CD14-positive monocyte (primary cell): ENCODE data around the gene BRF1. TPM values are rescaled to one million over a fixed set of nuclear protein-coding genes. Genes with fewer than 3 reads are reported as not detected.

Experiments
- DNase-seq, 3 donors: peaks; one replicate each; pipeline ENCODE4 v3.0.0-alpha.2; 2011 to 2022
- H2AFZ ChIP-seq: 2 replicates; pipeline ENCODE4 v1.6.0; 2012; ENCODE audit warnings: mild to moderate bottlenecking, low read depth, low read length, inconsistent platforms; ENCODE audit not compliant: insufficient read depth, poor library complexity, severe bottlenecking
- H3K27ac ChIP-seq, 2 donors: 1 replicate in 1 of 2; 2 replicates in 1 of 2; pipeline ENCODE4 v1.5.1; 2012 to 2013; ENCODE audit warnings: low read length in 2 of 2, control low read depth in 1 of 2, inconsistent platforms in 1 of 2, low read depth in 1 of 2, mild to moderate bottlenecking in 1 of 2
- H3K27me3 ChIP-seq, 2 donors: one replicate each; pipeline versions ENCODE4 v1.6.0 to v1.6.1; 2011 to 2013; ENCODE audit warnings: low read length in 2 of 2; ENCODE audit not compliant: control insufficient read depth in 2 of 2, insufficient read depth in 2 of 2
- H3K36me3 ChIP-seq, 2 donors: replicated peaks in 1 of 2; 1 replicate in 1 of 2; 2 replicates in 1 of 2; pipeline versions ENCODE4 v1.5.1 to v1.6.1; 2012 to 2013; ENCODE audit warnings: low read length in 2 of 2, control low read depth in 1 of 2, inconsistent platforms in 1 of 2, mild to moderate bottlenecking in 1 of 2; ENCODE audit not compliant: insufficient read depth in 2 of 2, control insufficient read depth in 1 of 2
- H3K4me1 ChIP-seq, 2 donors: 1 replicate in 1 of 2; 2 replicates in 1 of 2; pipeline versions ENCODE4 v1.5.1 to v1.6.1; 2012 to 2013; ENCODE audit warnings: low read length in 2 of 2, control low read depth in 1 of 2, inconsistent platforms in 1 of 2, mild to moderate bottlenecking in 1 of 2, moderate library complexity in 1 of 2; ENCODE audit not compliant: insufficient read depth in 2 of 2, control insufficient read depth in 1 of 2
- H3K4me2 ChIP-seq: replicated peaks from 2 replicates; pipeline ENCODE3; 2012; ENCODE audit warnings: low read length, moderate library complexity, mild to moderate bottlenecking; ENCODE audit not compliant: poor library complexity, severe bottlenecking; ENCODE audit errors: extremely low read depth
- H3K4me3 ChIP-seq, 3 experiments: fragments of 200-600 bp in 1 of 3; sonication (generic) in 1 of 3; replicated peaks in 1 of 3; 1 replicate in 2 of 3; 2 replicates in 1 of 3; pipeline ENCODE4 v1.5.1; 2011 to 2013; ENCODE audit warnings: low read length in 3 of 3, mild to moderate bottlenecking in 3 of 3, control low read depth in 2 of 3, low read depth in 2 of 3, inconsistent platforms in 1 of 3, moderate library complexity in 1 of 3
- H3K79me2 ChIP-seq: 2 replicates; pipeline ENCODE4 v1.6.0; 2012; ENCODE audit warnings: mild to moderate bottlenecking, control low read depth, inconsistent platforms, low read length, moderate library complexity; ENCODE audit not compliant: insufficient read depth
- H3K9ac ChIP-seq: 2 replicates; pipeline ENCODE4 v1.6.0; 2017; ENCODE audit warnings: low read length, mild to moderate bottlenecking; ENCODE audit not compliant: insufficient read depth, poor library complexity, severe bottlenecking
- H3K9me3 ChIP-seq, 2 donors: replicated peaks in 1 of 2; 1 replicate in 1 of 2; 2 replicates in 1 of 2; pipeline versions ENCODE4 v1.5.1 to v1.6.1; 2012 to 2013; ENCODE audit warnings: low read length in 2 of 2, control low read depth in 1 of 2; ENCODE audit not compliant: control insufficient read depth in 1 of 2, insufficient read depth in 1 of 2
- H4K20me1 ChIP-seq: 2 replicates; pipeline ENCODE4 v1.6.0; 2012; ENCODE audit warnings: mild to moderate bottlenecking, low read length, control low read depth, moderate library complexity; ENCODE audit not compliant: insufficient read depth
- H3K27ac Mint-ChIP-seq, 7 donors: one replicate each; pipeline ENCODE4 v1.8.0; 2020; ENCODE audit warnings: mild to moderate bottlenecking in 7 of 7, mixed read lengths in 7 of 7, moderate library complexity in 6 of 7, inconsistent platforms in 2 of 7
- H3K27me3 Mint-ChIP-seq, 3 donors: one replicate each; pipeline ENCODE4 v1.8.0; 2021 to 2022; ENCODE audit warnings: low read depth in 3 of 3, mild to moderate bottlenecking in 3 of 3, mixed read lengths in 3 of 3, moderate library complexity in 3 of 3, inconsistent platforms in 1 of 3
- H3K36me3 Mint-ChIP-seq, 2 donors: one replicate each; pipeline ENCODE4 v1.8.0; 2020; ENCODE audit warnings: mixed read lengths in 2 of 2, inconsistent platforms in 1 of 2, mild to moderate bottlenecking in 1 of 2
- H3K4me1 Mint-ChIP-seq: one replicate; pipeline ENCODE4 v1.8.0; 2020; ENCODE audit warnings: mild to moderate bottlenecking, mixed read lengths
- H3K4me3 Mint-ChIP-seq, 2 donors: one replicate each; pipeline ENCODE4 v1.8.0; 2020; ENCODE audit warnings: mild to moderate bottlenecking in 2 of 2, mixed read lengths in 2 of 2, moderate library complexity in 1 of 2
- H3K9me3 Mint-ChIP-seq, 7 donors: one replicate each; pipeline ENCODE4 v1.8.0; 2020 to 2022; ENCODE audit warnings: mixed read lengths in 7 of 7, mild to moderate bottlenecking in 6 of 7, moderate library complexity in 6 of 7, inconsistent platforms in 2 of 7
- WGBS: methylation state at CpG from one replicate; pipeline ENCODE4 v1.1.5; 2013; ENCODE audit warnings: missing lambda C conversion rate; ENCODE audit not compliant: insufficient coverage; 5-methylcytosine and 5-hydroxymethylcytosine counted together
- intact Hi-C, 2 donors: fragments of 100-400 bp; cut with micrococcal nuclease; formaldehyde crosslinking; loops; one replicate each; pipeline versions ENCODE4 v1.15.0 to v1.15.1; 2023
- polyA plus RNA-seq, 3 donors: library from polyadenylated mRNA; depleted of rRNA in 1 of 3; unstranded in 2 of 3; stranded (reverse) in 1 of 3; fragments of 300-500 nt in 2 of 3; fragments of >200 nt in 1 of 3; fragmentation: Illumina TruSeq in 2 of 3; gene quantifications; 1 replicate in 2 of 3; 2 replicates in 1 of 3; pipeline ENCODE4 v1.2.3, GENCODE V29; 2012 to 2021
- TF ChIP-seq, protein P1 (sequence below): fragments of 200-600 bp; IDR thresholded peaks from one replicate; pipeline ENCODE4 v1.8.0; 2022; ENCODE audit warnings: antibody characterized with exemption, mild to moderate bottlenecking

BRF1 gene
- polyA plus RNA-seq, 3 donors = 2.3 to 20.5 (median 2.5) TPM

DNA sequence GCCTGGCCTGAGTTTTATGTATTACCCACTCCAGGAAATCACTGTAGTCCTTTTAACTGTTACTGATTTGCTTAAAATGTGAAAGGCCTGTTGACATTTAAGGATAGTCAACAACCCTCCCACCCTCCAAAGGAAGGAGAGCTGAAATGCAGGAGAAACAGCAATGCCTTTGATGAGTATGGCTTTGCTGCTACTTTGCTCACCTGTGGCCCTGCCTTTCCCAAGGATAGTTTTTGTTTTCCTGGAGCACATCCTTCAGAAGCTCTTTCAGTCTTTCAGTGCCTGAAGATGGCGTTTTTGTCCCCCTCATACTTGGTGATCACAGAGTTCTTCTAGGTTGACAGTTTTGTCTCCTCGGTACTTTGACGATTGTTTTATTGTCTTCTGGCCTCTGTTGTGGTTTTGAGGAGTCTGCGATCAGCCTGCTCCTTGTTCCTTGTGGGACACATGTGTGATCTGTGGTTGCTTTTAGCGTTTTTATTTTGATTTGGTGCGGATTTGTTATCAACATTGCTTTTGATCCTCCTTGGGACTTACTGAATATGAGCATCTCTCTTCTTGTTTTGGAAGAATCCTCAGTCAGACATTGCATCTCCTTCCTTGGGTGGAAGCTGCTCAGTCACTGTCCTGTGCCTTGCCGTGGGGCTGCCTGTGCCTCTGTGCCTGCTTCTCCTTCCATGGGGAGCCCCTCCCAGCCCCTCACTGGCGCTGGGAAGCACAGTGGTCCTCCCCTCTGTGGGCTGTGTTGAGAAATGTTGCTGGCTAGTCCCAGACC is 31.0 kb upstream of the BRF1 start:
- Histone ChIP-seq H3K9me3 (no peaks in the 10 kb centered on the region), H2AFZ (no peak overlapping the region), H3K4me2 (no peak overlapping the region), H3K79me2 (peaks cover 14% of the 10 kb centered on the region), H3K27ac (no peak overlapping the region), H3K36me3 (no peaks in the 10 kb centered on the region), H4K20me1 (peaks cover 74% of the 10 kb centered on the region), H3K4me1 (peaks cover 6% of the 10 kb centered on the region in 2 donors), H3K27me3 (no peaks in the 10 kb centered on the region), H3K9ac (no peak overlapping the region), H3K4me3 (no peak overlapping the region)
- H3K9me3 Mint-ChIP-seq = peaks cover 0 to 6% (median 0%) of the 10 kb centered on the region in 7 donors
- DNase-seq = no peak
- H3K4me3 Mint-ChIP-seq = no peak overlapping the region
- H3K36me3 Mint-ChIP-seq = peaks cover 6 to 9% of the 10 kb centered on the region in 2 donors
- TF ChIP-seq, protein P1, sequence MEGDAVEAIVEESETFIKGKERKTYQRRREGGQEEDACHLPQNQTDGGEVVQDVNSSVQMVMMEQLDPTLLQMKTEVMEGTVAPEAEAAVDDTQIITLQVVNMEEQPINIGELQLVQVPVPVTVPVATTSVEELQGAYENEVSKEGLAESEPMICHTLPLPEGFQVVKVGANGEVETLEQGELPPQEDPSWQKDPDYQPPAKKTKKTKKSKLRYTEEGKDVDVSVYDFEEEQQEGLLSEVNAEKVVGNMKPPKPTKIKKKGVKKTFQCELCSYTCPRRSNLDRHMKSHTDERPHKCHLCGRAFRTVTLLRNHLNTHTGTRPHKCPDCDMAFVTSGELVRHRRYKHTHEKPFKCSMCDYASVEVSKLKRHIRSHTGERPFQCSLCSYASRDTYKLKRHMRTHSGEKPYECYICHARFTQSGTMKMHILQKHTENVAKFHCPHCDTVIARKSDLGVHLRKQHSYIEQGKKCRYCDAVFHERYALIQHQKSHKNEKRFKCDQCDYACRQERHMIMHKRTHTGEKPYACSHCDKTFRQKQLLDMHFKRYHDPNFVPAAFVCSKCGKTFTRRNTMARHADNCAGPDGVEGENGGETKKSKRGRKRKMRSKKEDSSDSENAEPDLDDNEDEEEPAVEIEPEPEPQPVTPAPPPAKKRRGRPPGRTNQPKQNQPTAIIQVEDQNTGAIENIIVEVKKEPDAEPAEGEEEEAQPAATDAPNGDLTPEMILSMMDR = no peak
- intact Hi-C loops = no loop called here
- peaks cover 2 to 5% (median 3%) of the 10 kb centered on the region in 3 donors for H3K27me3 Mint-ChIP-seq
- WGBS = 24% methylated on average over 4 of the region's 8 CpGs
- peaks cover 27% of the 10 kb centered on the region for H3K4me1 Mint-ChIP-seq
- peak overlapping the region in 1 of 7 donors; percentile 10 for H3K27ac Mint-ChIP-seq

DNA sequence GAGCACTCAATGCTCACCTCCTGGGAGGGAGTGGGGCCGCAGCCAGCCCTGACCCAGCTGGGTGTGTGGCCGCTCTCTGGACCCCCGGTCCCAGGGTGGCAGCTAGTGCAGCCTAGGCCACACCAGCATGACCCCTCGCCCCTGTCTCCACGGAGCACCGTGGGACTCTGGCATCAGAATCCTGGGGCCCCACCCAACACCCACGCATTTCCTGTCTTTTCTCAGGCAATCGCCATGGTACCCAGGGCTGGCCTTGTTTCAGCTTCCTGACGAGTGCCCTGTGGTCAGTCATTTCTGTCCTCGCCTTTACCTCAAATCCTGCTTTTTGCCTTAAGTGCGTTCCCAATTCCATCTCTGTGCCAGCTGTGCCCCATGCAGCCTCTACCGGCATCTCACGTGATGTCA is 29.7 kb upstream of the BRF1 start:
- Histone ChIP-seq H3K36me3 (no peaks in the 10 kb centered on the region), H3K27me3 (no peaks in the 10 kb centered on the region), H3K4me2 (no peak overlapping the region), H4K20me1 (peaks cover 80% of the 10 kb centered on the region), H3K27ac (no peak overlapping the region), H3K4me3 (no peak overlapping the region), H3K9me3 (no peaks in the 10 kb centered on the region), H3K79me2 (peaks cover 20% of the 10 kb centered on the region), H3K4me1 (peaks cover 13 to 14% of the 10 kb centered on the region in 2 donors), H3K9ac (no peak overlapping the region), H2AFZ (no peak overlapping the region)
- TF ChIP-seq, protein P1 = no peak
- Mint-ChIP-seq H3K36me3 (peaks cover 0 to 5% of the 10 kb centered on the region in 2 donors), H3K4me1 (peaks cover 31% of the 10 kb centered on the region), H3K27me3 (peaks cover 1 to 5% (median 2%) of the 10 kb centered on the region in 3 donors), H3K27ac (peak overlapping the region in 2 of 7 donors; percentile 24 to 46), H3K9me3 (peaks cover 0 to 2% (median 0%) of the 10 kb centered on the region in 7 donors), H3K4me3 (no peak overlapping the region)
- intact Hi-C loops = no loop called here
- 61% methylated on average over 13 of the region's 13 CpGs for WGBS
- DNase-seq = no peak
